Choroid plexus epithelial cell (primary cell): ENCODE data around the gene DUSP16.
A peak's percentile ranks its signal among the peaks of the same experiment; 100 is the strongest.

Source experiments
- DNase-seq: peaks from one replicate; pipeline ENCODE4 v3.0.0-alpha.2; 2010; ENCODE audit warnings: low read depth
- H3K4me3 ChIP-seq: 2 replicates; pipeline ENCODE4 v1.5.1; 2011; ENCODE audit warnings: low read depth, mild to moderate bottlenecking, control low read depth, low read length, moderate library complexity
- TF ChIP-seq, protein P1 (sequence below): conservative IDR thresholded peaks from 2 replicates; pipeline ENCODE4 v1.5.1; 2011; ENCODE audit warnings: low read depth, mild to moderate bottlenecking, control low read depth, inconsistent platforms, low read length, moderate library complexity

Gene DUSP16

DNA sequence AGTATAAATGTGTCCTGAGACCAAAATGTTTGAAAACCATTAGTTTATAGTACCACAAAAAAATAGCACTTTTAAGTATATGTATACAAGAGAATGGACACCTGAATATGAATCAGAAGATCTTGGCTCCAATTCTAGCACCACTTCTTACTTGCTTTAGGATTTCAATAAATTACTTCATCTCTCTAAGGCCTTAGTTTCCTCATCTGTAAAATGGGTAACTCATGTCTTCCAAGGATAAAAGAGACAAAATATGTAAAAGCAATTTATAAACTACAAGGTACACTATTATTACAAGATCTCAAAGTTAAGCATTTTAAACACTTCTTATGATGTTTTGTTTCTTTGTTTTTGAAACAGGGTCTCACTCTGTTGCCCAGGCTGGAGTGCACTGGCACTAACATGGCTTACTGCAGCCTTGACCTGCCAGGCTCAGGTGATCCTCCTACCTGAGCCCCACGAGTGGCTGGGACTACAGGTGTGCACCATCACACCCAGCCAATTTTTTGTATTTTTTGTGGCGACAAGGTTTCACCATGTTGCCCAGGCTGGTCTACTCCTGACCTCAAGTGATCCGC lies 9.4 kb downstream of the DUSP16 start:
- H3K4me3 ChIP-seq, result no peak overlapping the region
- no peak for DNase-seq
- TF ChIP-seq, protein P1, sequence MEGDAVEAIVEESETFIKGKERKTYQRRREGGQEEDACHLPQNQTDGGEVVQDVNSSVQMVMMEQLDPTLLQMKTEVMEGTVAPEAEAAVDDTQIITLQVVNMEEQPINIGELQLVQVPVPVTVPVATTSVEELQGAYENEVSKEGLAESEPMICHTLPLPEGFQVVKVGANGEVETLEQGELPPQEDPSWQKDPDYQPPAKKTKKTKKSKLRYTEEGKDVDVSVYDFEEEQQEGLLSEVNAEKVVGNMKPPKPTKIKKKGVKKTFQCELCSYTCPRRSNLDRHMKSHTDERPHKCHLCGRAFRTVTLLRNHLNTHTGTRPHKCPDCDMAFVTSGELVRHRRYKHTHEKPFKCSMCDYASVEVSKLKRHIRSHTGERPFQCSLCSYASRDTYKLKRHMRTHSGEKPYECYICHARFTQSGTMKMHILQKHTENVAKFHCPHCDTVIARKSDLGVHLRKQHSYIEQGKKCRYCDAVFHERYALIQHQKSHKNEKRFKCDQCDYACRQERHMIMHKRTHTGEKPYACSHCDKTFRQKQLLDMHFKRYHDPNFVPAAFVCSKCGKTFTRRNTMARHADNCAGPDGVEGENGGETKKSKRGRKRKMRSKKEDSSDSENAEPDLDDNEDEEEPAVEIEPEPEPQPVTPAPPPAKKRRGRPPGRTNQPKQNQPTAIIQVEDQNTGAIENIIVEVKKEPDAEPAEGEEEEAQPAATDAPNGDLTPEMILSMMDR, result no peak

DNA sequence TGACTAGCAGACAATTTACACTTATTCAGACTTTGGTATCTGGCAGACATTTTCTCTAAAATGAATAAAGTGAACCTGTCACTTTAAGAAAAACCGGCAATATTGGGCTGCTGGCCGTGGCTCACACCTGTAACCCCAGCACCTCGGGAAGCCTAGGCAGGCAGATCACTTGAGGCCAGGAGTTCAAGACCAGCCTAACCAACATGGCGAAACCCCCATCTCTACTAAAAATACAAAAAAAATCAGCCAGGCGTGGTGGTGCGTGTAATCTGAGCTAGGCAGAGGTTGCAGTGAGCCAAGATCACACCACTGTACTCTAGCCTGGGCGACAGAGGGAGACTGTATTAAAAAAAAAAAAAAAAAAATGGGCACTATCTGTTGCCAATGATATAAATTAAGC lies 11.5 kb downstream of the DUSP16 start:
- no peak for DNase-seq
- TF ChIP-seq, protein P1, result no peak
- no peak overlapping the region for H3K4me3 ChIP-seq

DNA sequence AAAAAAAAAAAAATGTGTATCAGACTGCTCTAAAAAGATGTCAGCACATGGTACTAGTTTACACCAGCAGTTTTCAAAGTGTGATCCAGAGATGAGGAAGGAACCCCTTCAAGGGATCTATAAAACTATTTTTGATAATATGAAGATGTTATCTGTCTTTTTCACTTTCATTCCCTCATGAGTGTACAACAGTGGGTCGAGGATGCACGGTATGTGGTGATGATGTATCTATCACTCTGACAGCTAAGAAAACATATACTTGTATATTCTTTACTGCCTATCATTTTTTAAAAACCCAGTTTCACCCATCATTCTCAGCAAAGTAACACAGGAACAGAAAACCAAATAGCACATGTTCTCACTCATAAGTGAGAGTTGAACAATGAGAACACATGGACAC lies 12.4 kb downstream of the DUSP16 start:
- DNase-seq, result no peak
- no peak overlapping the region for H3K4me3 ChIP-seq
- TF ChIP-seq, protein P1, result no peak

DNA sequence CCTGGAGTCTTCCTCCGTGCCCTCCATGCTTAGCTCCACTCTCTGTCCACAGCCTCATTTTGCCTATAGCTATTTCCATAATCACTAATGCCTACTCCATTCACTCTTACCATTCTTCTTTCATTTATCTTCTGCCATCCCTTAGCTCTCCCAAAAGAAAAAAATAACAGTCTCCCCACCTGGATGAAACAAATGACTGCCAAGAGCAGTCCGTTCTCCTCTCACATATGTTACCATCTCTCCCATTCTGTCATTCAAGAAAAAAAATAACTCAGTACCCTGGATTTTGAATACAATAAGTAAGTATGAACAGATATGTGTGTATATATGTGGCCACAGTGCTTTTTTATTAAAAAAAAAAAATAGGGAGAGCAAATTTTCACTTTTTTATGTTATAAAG lies 13.2 kb downstream of the DUSP16 start:
- TF ChIP-seq, protein P1, result no peak
- no peak overlapping the region for H3K4me3 ChIP-seq
- DNase-seq, result no peak

DNA sequence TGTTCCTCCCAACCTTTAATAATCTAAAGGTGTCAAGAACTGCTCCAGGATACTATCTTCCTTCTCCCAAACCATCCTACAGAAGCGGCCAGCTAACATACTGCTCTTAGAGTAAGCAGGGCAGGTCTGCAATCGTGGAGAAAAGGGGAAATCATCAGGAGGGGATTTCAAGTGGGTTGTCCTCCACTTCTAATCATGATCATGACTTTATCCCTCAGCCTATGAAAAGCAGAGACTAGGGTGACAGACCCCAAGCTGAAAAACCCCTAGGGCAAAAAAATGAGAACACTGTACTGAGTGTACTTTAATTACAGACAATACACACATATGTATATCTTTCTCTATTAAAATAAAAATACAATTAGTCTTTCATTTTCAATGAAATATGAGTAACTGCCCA lies 13.9 kb downstream of the DUSP16 start:
- TF ChIP-seq, protein P1, result no peak
- H3K4me3 ChIP-seq, result no peak overlapping the region
- no peak for DNase-seq

DNA sequence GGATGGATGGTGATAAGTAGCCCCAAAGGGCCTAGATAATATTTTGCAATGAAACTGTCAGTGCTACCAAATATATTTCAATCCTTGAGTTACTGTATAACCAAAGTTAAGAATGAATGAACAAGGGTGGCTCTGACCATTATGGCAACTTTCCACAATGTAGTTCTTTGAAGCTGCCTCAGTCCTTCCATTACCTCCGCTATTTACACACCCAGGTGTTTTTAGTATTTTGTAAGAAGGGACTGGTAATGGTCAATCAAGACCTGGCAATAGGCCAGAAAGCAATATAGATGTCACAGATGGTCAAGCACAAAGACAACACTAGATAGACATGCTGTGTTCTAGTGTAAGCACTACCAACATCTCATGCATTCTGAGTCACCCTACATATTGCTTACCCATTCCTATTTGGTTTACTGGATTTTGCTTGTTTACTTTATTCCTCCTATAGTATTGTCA lies 16.3 kb downstream of the DUSP16 start:
- peak; percentile 10 for DNase-seq
- TF ChIP-seq, protein P1, result no peak
- no peak overlapping the region for H3K4me3 ChIP-seq

DNA sequence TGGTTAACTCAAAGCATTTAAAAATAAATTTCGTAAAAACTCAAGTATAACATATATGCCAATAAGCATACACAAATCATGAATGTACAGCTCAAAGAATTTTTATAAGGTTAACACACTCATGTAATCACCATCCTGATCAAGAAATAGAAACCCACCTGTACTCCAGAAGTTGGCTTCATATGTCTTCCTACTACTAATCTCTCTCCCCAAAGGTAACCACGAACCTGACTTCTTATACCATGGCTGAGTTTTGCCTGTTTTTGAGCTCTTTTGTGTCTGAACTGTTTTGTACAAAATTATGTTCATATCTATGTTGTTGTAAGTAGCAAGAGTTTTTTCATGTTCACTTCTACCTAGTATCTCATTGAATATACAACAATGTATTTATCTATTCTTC lies 18.7 kb downstream of the DUSP16 start:
- DNase-seq, result no peak
- TF ChIP-seq, protein P1, result no peak
- no peak overlapping the region for H3K4me3 ChIP-seq
